RKO (cell line): ENCODE data around the gene FNIP1.
"Not testable (repeated sequence)": the region's sequence is repeated elsewhere in the genome, so short reads cannot be mapped to it uniquely, and the experiment has no call there.

Source experiments
- DNase-seq: peaks from one replicate; pipeline ENCODE4 v3.0.0-alpha.2; 2016; ENCODE audit warnings: low spot score

Gene FNIP1

DNA sequence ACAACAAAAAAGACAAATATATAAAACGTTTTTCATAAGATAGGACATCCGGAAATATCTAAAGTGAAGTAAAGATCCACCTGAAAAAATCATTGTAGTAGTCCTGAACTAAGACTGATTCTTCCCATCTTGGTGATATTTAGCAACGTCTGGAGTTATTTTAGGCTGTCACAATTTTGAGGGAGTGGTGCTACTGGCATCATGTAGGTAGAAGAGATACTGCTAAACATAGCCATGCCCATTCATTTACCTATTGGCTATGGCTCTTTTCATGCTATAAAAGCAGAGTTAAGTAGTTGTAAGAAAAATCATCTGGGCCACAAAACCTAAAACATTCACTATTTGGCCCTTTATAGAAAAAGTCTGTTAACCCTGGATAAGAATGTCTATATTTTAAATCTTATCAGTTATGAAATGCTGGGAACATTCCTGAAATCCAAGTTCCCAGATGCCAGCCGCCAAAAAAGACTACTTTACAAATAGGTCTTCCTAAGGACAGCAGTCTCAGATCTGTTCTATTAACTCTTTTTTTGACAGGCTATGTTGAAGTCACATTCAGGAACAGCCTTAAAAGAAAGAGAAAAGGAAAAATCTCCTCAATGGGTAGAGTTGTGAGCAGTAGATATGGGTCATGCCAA is 188.8 kb downstream of the FNIP1 start:
- DNase-seq = no peak

GRCh38 chr5:131607418-131607817 is 189.4 kb downstream of the FNIP1 start:
- no peak for DNase-seq

DNA sequence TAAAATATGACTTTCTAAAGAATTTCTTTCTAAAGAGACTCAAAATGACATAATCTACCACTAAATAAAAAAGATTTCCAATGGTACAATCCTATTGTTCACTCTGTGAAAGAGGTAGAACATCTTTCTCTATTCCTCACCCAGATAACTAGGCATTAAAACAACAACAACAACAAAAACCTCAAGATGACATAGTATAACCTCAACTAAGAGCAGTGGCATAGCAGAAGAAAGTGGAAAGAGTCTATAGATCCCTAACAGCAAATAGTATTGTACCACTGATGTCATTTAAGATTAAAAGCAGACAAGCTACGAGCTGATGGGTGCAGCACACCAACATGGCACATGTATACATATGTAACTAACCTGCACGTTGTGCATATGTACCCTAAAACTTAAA is 191.7 kb downstream of the FNIP1 start:
- DNase-seq = no peak

- no peak for DNase-seq
Observed at GRCh38 chr5:131595088-131596033, 201.5 kb downstream of the FNIP1 start.

DNA sequence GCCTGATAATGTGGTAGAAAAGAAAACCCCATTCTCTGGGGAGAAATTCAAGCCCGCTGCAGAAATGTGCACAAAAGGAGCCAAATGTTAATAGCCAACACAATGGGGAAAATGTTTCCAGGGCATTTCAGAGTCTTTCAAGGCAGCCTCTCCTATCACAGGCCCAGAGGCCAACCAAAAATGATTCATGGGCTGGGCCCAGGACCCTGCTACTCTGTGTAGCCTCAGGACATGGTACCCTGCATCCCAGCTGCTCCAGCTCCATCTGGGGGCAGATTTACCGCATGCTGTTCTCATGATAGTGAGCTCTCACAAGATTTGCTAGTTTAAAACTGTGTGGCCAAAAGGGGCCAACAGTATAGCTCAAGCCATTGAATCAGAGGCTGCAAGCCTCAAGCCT is 202.9 kb downstream of the FNIP1 start:
- DNase-seq = no peak

GRCh38 chr5:131593436-131593835 is 203.4 kb downstream of the FNIP1 start:
- DNase-seq = not testable (repeated sequence)
